ENCODE measurements around the gene ZCWPW1. TPM values are rescaled to one million over a fixed set of nuclear protein-coding genes. Genes with fewer than 3 reads are reported as not detected.
"Not testable (repeated sequence)": the region's sequence is repeated elsewhere in the genome, so short reads cannot be mapped to it uniquely, and the experiment has no call there.

The ZCWPW1 gene
- total RNA-seq, 1 donor from 2014 or later = 3.8 TPM

DNA sequence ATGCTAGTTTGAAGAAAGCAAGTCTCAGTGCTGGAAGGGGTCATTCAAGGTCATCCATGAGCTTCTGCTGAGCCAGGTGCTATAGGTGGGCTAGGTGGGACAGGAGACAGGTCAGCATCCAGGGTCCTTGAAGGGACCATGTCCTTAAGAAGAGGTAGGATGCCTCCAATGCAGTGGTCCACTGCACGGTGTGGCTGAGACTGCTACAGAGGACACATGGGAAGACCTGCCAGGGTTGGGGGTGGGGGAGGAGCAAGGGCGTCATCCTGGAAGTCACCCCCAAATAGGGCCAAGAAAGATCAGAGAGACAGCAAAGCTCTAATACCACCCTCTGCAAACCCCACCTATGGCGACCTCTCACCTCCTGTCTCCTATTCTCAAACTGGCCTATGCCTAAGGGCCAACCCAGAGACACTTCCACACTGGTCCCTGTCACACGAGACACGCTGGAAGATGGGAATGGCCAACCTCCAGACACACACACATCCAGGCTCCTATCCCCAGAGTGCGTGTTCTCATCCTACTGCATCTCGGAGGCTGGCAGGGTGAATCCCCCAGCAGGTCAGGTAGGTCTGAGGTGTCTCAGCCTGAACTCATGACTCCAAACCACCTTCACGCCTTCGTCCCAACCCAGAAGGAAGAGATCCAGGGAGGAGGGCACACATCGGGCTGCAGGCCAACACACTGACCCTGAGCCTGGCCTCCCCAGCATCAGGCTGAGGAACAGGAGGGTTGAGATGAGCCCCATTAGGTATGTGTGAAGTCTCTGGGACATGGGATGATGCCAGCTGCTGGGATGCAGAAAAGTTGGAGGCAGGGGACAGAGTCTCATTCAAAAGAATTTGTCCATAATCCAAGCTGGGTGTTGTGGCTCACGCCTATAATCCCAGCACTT, 13.4 kb upstream of the ZCWPW1 start:
- no peak for DNase-seq (ENCODE audit: low read depth)
- no peak overlapping the region for H3K4me3 ChIP-seq (ENCODE audit: low read depth, low read length)
- TF ChIP-seq, protein P1, sequence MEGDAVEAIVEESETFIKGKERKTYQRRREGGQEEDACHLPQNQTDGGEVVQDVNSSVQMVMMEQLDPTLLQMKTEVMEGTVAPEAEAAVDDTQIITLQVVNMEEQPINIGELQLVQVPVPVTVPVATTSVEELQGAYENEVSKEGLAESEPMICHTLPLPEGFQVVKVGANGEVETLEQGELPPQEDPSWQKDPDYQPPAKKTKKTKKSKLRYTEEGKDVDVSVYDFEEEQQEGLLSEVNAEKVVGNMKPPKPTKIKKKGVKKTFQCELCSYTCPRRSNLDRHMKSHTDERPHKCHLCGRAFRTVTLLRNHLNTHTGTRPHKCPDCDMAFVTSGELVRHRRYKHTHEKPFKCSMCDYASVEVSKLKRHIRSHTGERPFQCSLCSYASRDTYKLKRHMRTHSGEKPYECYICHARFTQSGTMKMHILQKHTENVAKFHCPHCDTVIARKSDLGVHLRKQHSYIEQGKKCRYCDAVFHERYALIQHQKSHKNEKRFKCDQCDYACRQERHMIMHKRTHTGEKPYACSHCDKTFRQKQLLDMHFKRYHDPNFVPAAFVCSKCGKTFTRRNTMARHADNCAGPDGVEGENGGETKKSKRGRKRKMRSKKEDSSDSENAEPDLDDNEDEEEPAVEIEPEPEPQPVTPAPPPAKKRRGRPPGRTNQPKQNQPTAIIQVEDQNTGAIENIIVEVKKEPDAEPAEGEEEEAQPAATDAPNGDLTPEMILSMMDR (conservative IDR thresholded peaks at IDR 0.05; ENCODE audit: low read depth, low read length) = no peak

DNA sequence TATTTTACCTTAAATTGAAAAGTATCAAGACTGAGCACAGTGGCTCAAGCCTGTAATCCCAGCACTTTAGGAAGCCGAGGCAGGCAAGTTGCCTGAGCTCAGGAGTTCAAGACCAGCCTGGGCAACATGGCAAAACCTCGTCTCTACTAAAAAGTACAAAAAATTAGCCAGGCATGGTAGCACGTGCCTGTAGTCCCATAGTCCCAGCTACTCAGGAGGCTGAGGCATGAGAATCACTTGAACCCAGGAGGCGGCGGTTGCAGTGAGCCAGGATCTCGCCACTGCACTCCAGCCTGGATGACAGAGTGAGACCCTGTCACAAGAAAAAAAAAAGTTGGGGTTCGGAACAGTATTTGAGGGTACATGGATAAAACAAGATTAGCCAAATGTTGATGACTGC, 10.7 kb upstream of the ZCWPW1 start:
- DNase-seq (ENCODE audit: low read depth); H3K4me3 ChIP-seq (ENCODE audit: low read depth, low read length): not testable (repeated sequence)

DNA sequence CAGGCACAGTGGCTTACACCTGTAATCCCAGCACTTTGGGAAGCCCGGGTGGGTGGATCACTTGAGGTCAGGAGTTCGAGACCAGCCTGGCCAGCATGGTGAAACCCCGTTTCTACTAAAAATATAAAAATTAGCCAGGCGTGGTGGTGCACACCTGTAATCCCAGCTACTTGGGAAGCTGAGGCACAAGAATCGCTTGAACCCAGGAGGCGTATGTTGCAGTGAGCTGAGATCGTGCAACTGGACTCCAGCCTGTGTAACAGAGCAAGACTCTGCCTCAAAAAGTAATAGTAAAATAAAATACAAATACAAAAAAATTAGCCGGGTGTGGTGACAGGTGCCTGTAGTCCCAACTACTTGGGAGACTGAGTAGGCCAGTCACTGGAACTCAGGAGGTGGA, 10.2 kb upstream of the ZCWPW1 start:
- H3K4me3 ChIP-seq (ENCODE audit: low read depth, low read length); DNase-seq (ENCODE audit: low read depth): not testable (repeated sequence)

DNA sequence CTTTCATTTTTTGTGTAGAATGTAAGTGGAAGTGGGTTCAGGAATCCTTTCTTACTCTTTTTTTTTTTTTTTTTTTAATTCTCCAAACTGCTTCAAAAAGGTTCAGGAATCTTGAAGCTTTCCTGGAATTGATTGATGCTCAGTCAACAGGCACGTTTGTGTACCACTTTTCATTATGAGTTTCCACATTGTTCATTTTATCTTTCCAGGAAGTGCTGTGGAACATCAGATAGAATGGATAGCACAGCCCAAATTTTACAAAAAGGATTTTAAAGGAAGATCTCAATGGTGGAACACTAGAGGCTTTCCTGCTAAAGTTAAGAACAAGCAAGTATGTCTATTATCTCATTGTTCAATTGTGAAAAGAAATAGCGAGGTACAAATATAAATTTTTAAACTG, 9.7 kb upstream of the ZCWPW1 start:
- TF ChIP-seq, protein P1 (conservative IDR thresholded peaks at IDR 0.05; ENCODE audit: low read depth, low read length) = no peak
- DNase-seq (ENCODE audit: low read depth) = no peak
- H3K4me3 ChIP-seq (ENCODE audit: low read depth, low read length) = no peak overlapping the region

DNA sequence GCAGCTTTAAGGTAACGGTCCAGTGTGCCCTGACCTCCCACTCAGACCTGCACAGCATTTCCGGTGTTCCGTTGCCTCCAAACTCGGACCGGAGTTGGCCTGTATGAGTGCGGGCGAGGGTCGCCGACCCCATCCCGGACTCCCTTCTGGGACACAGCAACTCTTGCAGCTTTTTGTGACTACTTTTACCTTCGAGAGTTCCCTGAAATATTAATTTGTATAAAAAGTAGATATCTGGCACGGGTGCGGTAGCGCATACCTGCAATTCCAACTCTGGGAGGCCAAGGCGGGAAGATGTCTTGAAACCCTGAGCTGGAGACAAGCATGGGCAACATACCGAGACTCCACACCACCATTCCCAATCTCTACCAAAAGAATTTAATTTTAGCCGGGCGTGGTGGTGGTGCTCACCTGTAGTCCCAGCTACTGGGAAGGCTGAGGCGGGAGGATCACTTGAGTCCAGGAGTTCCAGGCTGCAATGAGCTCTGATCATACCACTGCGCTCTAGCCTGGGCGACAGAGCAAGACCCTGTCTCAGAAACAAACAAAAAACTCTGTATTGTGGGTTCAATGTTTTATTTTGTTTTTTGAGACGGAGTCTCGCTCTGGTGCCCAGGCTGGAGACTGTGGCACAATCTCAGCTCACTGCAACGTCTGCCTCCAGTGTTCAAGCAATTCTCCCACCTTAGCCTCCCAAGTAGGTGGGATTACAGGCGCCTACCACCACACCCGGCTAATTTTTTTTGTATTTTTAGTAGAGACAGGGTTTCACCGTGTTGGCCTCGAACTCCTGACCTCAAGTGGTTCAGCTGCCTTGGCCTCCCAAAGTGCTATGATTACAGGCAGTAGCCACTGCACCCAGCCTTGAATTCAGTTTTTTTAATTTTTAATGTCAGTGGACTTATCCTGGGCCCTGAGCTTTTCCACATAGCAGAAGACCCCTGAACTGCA, 8.9 kb upstream of the ZCWPW1 start:
- peak overlapping the region; percentile 83 for H3K4me3 ChIP-seq (ENCODE audit: low read depth, low read length)
- TF ChIP-seq, protein P1 (conservative IDR thresholded peaks at IDR 0.05; ENCODE audit: low read depth, low read length) = no peak
- DNase-seq (ENCODE audit: low read depth) = no peak

DNA sequence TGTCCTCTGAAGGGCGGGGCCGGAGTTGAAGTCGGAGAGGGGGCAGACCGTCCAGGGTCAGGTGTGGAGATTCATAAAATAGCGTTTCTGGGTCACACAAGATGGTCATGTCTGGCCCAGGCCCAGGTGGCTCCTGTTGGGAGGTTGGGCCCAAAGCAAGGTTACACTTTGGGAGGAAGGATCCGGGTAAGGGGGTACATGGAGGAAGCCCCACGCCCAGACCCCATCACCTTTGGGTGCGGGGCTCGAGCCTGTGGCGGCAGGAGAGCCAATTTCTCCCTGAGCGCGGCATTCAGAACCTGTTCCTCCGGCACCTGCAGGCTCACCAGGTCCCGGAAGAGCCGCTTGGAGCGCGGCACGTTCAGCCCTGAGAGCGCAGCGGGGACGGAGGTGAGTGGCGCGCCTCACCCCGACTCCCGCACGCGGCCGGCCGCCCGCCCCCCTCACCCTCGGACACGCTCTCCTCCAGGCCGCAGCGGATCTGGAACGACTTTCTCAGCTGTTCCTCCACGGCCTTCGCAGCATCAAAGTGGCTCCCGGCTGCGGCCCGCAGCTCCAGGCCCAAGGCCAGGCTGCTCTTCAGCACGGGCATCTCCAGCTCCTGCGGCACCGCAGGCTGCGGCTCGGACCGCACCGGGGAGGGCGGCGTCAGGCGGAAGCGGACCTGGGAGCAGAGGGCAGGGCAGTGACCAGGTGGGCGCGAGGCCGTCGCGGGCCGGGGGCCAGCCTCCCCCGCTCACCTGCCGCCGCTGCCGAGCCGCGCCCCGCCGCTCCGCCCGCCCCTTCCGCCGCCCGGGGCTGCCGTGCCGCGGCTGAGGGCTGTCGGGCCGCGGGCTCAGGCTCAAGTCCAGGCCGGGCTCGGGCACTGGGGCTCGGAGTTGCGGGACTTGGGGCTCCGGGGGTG, 7.2 kb upstream of the ZCWPW1 start:
- peak overlapping the region; percentile 83 for H3K4me3 ChIP-seq (ENCODE audit: low read depth, low read length)
- DNase-seq (ENCODE audit: low read depth) = no peak
- TF ChIP-seq, protein P1 (conservative IDR thresholded peaks at IDR 0.05; ENCODE audit: low read depth, low read length) = no peak

DNA sequence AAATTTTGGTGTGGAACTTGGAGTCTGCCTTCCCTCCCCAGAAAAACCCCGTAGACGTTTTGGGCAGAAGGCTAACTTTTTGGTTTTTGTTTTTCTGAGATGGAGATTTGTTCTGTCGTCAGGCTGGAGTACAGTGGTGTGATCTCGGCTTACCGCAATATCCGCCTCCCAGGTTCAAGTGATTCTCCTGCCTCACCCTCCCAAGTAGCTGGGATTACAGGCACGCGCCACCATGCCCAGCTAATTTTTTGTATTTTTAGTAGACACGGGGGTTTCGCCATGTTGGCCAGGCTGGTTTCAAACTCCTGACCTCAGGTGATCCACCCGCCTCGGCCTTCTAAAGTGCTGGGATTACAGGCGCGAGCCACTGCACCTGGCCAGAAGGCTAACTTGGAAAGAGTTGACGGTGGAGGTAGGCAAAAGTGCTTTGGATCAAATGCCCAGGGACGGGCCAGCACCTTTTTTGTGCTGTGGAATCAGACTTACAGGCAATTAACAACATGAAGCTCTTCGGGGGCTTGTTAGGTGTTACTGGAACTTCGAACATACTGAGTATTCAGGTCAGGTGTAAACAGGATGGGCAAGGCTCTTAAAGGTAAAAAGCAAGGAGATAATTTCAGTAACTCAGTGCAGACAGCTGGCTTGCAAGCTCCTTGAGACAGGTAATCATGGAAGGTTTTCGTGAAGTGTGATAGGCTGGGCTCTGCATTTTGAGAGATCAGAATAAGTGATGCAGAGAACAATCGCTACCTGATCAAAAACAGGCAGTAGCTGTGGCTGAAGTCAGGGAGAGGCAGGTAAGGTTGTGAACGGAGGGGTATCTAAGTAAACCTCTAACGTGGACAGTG, 6.0 kb upstream of the ZCWPW1 start:
- DNase-seq (ENCODE audit: low read depth) = no peak
- peak overlapping the region; percentile 83 for H3K4me3 ChIP-seq (ENCODE audit: low read depth, low read length)
- TF ChIP-seq, protein P1 (conservative IDR thresholded peaks at IDR 0.05; ENCODE audit: low read depth, low read length) = no peak

Data from epithelial cell of proximal tubule (primary cell).